GM23248 (cell line): Measurements from ENCODE around the gene ZC3H7A.

Experiments used
- EZH2 ChIP-seq: fragments of 200-600 bp; sonication (generic); IDR thresholded peaks from 2 replicates; pipeline ENCODE4 v1.6.1; 2018; ENCODE audit warnings: antibody characterized with exemption, mild to moderate bottlenecking; ENCODE audit not compliant: insufficient read depth, poor library complexity, severe bottlenecking
- EZH2phosphoT487 ChIP-seq: fragments of 200-600 bp; sonication (generic); IDR thresholded peaks from 2 replicates; pipeline ENCODE4 v1.6.1; 2018; ENCODE audit warnings: antibody characterized with exemption, moderate library complexity, mild to moderate bottlenecking, low read depth; ENCODE audit not compliant: insufficient read depth

GRCh38 chr16:11783319-11784037, 13.6 kb downstream of the ZC3H7A start:
- TF ChIP-seq EZH2 (no peak), EZH2phosphoT487 (no peak)
